NT2/D1 (cell line): Measurements from ENCODE around the gene DHDDS.

Source experiments
- SUZ12 ChIP-seq: IDR thresholded peaks from 2 replicates; pipeline ENCODE4 v1.6.1; 2011; ENCODE audit not compliant: insufficient read length, insufficient read depth; ENCODE audit errors: extremely low read depth
- YY1 ChIP-seq: IDR thresholded peaks from 2 replicates; pipeline ENCODE4 v1.6.1; 2011; ENCODE audit not compliant: insufficient read length, insufficient read depth
- ZNF274 ChIP-seq: IDR thresholded peaks from 2 replicates; pipeline ENCODE4 v1.6.1; 2011; ENCODE audit warnings: mild to moderate bottlenecking, low read depth, low read length

- no peak for TF ChIP-seq YY1
- TF ChIP-seq ZNF274 = no peak
- no peak for TF ChIP-seq SUZ12
Measured at GRCh38 chr1:26395754-26396153, 36.4 kb upstream of the DHDDS start.
